ENCODE measurements around the gene TNFRSF21.
"Not testable (repeated sequence)": the region's sequence is repeated elsewhere in the genome, so short reads cannot be mapped to it uniquely, and the experiment has no call there.

Gene TNFRSF21

DNA sequence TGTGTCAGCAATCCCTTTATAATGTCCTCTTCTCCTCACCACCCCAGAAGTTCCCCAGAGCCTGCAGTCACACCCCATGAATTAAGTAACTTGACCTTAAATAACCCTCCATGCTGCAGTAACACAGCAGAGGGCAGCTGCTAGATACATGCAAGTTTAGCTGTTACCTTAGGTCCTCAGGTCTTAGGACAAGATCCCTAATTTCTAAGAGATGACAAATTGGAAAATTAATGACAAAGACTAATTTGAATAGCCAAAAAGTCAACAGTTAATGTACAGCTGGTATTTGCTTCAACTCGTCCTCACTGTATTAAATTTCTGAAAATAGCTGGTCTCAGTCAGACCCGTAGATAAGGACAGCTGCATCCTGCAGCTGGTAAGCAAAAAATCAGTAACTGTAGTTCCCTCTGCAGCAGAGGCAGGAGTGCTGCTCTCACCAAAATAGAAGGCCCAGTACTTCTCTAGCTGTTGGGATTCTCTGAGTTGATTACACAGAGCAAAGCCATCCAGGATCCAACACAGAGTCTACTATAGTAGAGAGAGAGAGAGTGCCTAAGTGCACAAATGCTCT lies 62.4 kb downstream of the TNFRSF21 start:
- no peak for DNase-seq

DNA sequence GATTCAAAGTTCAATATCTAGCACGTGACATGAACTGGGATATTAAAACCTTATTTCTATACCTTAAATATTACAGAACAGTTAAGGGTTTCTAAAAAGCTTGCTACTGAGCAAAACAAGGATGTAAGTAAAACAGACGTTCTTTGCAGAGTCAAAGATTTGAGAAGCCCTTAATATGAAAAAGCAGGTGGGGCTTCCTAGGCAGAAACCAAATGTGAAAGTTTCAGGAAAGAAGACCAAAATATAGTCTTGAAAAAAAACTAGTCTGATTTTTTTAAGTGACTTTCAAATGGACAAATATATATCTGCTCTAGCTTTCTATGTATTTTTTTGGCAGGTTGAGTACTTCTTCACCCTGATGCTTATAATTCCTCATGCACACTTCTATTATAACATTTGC lies 63.2 kb downstream of the TNFRSF21 start:
- no peak for DNase-seq

DNA sequence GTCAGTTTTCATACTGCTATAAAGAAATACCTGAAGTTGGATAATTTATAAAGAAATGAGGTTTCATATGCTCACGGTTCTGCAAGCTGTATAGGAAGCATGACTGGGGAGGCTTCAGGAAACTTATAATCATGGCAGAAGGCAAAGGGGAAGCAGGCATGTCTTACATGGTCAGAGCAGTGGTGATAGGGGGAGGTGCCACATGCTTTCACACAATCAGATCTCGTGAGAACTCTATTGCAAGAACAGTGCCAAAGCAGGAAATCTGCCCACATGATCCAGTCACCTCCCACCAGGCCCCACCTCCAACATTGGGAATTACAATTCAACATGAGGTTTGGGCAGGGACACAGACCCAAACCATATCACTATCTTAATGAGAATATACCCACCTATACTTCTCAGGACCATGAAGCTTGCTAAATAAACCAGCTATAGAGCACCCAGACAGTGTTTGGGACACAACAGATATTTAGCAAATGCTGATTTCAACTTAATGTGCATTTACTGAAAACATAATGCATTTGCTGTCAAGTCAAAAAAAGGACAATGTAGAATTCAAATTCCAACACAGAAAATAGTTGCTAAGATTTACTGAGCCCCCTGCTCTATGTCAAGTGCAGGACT lies 63.8 kb downstream of the TNFRSF21 start:
- DNase-seq: no peak

DNA sequence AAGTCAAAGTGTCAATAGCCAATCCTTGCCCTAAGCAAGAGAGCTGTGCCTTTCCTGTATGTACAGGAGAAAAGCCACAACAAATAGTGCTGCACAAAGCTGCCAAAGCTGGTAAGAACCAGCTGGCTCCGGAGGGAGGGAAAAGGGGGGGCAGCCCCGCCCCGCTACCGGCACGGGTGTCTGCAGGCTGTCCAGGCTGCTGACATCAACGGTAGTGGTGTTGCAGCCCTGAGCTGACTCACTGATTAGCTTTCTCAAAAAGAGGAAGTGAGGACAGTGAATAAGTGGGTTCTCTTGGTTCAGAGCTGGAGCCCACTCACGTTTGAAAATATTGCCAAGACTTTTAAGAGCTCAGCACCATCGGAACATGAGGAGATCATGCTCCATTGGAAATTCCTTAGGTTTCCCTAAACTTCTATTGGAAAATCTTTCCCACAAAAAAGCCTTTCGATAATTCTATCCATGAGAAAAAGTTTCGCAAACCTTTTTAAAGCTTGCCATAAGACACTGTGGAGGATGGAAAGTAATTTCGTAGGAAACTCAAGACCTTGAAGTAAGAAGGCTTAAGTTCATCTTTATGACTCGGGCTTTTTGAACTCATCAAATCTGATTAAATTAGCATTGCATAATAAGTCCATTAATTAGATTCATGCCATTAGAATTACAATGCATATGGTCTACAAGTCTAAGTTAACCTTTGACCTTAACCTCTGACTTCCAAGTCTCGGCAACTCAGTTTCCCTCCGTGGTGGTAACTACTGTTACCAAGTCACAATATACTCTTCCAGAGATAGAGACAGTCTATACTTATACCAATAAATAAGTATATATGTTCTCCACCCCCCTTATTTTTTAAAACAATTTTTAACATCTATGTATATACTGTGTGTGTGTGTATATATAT lies 67.0 kb downstream of the TNFRSF21 start:
- peak; percentile 37 for DNase-seq

DNA sequence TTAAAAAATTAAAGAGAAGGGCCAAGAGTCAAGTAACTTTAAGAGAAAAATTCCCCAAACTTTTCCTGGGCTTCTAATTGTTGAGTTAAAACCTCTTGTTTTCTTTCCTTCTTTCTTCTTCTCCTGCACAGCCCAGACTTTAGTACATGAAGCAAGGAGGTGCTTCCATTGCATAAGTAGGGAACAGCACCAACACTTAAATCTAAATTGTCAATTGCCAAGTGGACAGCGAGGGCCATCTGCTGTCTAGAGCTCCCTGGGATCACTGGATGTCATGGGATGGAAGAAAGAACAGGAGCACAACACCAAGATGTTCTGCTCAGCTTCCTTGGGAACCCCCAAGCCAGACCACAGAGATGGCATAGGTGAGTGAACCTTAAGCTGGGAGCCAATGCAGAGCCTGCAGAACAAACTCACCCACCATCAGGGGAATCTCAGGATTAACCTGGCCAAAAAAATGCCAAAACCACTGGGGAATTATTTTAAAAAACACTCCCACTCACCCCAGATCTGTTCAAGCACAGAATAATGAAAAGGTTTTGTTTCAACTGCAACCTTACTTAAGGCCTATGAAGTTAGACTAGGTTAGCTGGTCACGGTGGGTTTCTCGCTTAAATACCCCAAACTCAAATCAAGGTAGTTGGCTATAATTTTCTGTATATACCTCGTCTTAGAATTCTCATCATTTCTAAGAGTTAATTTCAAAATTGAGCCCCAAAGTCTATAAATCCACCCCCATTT lies 67.8 kb downstream of the TNFRSF21 start:
- DNase-seq: no peak

DNA sequence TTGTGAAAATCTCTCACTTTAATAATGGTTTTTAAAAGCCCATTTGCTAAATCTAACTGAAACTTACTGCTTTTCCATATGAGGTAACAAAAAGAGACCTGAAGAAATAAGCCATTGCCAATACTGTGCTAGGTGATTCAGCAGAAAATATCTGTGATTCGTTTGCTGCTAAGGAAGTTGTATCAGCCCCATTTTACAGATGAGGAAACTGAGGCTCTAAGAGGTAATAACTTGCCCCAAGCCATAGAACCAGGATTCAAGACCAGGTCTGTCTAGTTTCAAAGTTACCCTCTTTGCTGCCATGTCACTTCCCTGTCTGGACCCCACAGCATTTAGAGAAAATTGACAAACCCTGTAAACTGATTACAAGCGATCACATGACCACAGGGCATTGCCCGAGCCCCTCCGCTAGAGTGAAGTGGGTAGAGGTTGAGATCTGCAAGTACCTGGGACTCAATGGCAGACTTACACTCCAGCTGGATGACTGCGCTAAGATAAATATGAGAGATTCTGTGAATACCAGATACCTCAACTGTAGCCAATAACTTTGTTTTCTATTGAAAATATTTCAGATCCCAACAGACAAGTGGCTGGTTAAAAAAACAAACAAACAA lies 69.3 kb downstream of the TNFRSF21 start:
- no peak for DNase-seq

DNA sequence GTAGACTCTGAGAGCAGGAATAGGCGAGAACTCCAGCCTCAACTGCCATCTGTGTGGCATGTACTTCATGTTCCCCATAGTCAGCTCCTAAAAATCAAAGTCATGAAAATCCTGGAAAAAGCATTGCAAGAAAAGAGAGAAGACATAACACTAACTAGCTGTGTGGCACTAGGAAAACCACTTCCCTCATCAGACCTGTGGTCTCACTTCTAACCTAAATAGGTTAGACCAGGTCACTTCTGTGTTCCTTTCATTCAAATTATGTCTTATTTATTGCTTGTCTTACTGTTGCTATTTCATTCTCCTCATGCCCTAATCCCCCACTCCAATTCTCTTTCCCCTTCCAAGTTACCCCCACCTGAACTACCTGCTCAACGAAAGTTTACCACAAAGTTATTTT lies 70.2 kb downstream of the TNFRSF21 start:
- DNase-seq: no peak

DNA sequence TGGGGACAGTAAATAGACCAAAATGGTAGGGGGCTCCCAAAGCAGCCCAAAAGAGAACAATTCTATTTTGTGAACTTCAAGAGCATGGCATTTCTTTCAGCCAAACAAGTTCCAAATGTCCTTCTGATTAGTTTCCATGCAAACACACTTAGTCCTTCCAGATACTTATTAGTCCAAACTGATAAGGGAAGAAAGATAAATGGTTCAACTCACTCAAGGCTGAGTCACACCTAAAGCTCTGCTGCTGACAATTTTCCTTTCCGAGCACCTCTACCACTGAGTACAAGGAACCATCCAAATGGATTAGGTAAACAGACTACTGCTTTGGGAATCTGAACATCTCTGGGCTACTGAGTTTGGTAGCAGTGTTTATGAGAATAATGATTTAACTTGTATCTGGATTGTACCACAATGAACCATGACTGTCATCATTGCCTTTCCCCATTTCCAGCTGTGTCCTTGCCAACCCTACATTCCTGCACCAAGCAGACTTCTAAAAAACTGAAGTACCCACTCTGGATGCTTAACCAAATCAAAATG lies 71.2 kb downstream of the TNFRSF21 start:
- no peak for DNase-seq

DNA sequence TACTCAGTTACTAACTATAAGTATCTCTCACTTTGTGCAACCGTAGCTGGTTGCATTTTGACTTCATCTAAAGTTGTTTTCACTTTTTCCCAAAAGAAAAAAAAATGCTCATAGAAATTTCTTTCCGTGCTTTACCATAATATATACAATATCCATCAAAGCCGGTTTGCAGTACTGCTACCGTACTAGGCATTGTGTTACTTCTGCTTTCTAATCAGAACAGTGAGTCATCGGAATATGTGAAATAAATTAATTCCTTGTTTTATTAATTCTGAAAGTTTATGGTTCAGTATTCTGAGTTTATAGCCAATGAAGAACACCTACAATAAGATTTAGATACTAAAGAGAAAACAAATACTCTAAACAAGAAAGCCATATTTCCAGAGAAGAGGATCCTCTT lies 72.5 kb downstream of the TNFRSF21 start:
- DNase-seq: no peak

DNA sequence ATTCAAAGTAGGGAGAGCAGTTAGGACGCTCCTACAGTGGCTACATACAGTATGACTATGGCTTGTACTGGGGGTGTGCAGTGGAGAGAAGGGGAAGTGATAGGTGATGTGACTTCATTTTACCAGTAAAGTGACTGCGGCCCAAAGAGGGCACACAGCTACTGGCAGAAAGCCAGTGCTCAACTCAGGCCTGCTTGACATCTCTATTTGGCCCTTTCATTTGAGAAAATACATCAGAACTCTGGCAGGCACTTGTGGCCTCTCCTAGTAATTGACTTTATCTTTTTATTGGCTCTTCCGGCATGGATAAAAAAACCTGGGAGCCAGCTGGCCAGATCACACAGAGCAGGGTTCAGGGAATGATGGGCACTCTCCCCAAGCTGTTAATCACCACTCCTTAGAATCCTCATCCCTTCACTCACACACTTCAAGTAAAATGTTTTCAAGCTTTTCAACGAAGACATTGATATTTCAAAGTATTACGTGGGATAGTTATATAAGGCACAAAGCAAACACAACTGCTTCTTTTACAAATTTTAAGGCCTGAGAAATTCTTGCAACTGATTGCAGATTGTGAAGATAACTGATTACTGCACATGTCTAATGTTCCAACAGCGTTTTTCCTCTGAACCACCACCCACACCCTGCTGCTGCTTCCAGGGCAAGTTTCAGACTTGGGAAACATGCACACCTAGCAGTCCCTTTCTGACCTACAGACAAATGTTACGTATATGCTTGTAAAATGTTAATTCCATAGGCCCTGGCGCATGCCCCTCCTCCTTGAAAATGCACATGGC lies 73.5 kb downstream of the TNFRSF21 start:
- DNase-seq: no peak

DNA sequence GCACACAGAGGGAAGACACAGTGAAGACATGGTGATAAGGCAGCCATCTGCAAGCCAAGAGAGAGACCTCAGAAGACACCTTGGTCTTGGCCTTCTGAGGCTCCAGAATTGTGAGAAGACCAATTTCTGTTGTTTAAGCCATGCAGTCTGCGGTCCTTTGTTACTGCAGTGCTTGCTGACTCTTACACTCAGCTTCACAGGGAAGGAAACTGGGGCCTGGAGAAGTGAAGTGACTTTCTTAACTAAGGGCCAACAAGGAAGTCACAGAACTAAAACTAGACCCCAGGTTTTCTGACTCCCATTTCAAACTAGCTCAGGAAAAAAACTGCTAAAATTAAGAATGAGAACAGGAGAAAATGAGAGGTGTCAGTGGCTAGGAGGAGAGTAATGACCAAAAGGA lies 74.3 kb downstream of the TNFRSF21 start:
- DNase-seq: no peak

DNA sequence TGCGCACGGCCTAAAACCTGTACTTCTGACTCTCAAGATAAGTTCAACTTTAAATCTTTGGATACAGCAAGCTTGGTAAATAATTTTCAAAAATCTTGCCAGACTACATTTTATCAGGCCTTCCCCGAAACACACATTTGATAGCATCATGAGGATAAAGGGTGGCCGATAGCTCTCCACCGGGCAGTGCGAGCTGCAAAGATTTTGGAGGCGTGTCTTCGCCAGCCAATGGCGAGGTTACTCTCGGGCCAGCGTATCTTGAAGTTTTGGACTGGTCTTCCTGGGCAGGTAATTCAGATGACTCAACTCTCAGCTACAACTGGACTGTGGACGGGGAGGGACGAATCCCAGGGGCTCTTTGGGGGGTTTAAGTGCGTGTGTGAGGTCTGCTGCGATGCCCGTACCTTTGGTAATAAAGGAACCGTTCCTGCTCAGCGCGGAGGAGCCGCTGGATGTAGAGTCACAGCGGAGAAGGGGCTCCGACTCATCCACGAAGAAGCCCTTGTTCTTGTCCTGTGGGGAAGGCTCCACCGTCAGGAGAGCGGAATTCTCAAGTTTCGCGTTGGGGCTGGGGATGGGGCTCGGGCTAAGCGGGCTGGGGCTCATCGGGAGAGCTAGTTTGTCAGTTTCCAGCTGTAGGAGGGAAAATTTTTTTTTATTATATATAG lies 75.3 kb downstream of the TNFRSF21 start:
- no peak for DNase-seq

DNA sequence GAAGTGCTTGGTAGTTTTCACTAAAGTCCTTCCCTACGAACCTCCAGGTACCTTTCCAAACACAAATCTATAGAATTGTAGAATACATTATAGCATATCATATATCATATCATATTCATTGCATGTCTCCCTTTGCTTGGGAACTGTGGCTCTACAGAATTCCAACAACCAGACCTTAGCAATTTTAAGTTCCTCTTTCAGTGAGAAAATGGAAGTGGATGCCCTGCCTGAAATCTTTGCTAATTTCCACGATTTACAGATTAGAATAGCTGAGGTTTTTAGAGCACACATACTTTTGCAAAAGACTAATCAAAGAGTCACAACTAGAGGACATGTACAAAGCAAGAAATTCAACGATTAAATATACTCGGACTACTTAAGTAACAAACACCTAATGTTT lies 78.6 kb downstream of the TNFRSF21 start:
- no peak for DNase-seq

DNA sequence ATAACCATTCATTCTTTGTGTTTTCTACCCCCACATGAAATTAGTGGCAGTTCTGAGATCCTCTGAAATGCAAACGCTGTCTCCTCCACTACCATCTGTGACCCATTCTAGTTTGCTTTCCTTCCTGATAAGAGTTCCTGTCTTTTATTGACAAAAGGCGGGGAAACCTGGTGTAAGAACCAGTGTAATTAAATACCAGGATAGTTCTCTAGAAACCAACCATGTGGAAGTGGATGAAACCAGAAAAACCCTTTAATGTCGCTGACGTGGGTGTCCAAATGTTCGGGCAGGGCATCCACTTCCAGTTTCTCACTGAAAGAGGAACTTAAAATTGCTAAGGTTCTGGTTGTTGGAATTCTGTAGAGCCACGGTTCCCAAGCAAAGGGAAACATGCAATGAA lies 79.1 kb downstream of the TNFRSF21 start:
- no peak for DNase-seq

DNA sequence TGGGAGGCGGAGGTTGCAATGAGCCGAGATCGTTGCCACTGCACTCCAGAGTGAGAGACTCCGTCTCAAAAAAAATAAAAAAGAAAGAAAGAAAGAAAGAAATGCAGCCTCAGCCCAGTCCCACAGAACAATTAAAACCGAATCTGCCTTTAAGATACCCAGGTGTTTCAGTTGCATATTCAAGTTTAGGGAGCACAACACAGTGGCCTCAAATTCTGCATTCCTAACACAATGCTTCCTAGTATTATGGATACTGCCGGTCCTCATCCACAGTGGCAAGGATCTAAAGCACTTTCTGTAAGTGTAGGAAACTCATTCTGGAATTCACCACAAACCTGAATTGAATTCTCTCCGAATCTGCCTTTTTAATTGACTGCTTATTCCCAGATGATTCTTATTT lies 80.5 kb downstream of the TNFRSF21 start:
- no peak for DNase-seq

DNA sequence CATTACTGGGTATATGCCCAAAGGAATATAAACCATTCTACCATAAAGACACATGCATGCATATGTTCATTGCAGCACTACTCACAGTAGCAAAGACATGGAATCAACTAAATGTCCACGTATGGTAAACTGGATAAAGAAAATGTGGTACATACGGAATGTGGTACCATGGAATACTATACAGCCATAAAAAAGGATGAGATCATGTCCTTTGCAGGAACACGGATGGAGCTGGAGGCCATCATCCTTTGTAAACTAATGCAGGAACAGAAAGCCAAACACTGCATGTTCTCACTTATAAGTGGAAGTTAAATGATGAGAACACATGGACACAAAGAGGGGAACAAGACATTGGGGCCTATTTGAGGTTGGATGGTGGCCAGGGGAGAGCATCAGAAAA lies 81.6 kb downstream of the TNFRSF21 start:
- DNase-seq: not testable (repeated sequence)

DNA sequence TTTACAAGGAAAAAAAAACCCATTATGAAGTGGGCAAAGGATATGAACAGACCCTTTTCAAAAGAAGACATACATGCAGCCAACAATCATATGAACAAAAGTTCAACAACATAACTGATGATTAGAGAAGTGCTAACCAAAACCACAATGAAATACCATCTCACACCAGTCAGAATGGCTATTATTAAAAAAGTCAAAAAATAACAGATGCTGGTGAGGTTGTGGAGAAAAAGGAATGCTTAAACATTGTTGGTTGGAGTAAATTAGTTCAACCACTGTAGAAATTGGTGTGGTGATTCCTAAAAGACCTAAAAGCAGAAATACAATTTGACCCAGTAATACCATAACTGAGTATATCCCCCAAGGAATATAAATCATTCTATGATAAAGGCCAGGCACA lies 86.5 kb downstream of the TNFRSF21 start:
- not testable (repeated sequence) for DNase-seq

DNA sequence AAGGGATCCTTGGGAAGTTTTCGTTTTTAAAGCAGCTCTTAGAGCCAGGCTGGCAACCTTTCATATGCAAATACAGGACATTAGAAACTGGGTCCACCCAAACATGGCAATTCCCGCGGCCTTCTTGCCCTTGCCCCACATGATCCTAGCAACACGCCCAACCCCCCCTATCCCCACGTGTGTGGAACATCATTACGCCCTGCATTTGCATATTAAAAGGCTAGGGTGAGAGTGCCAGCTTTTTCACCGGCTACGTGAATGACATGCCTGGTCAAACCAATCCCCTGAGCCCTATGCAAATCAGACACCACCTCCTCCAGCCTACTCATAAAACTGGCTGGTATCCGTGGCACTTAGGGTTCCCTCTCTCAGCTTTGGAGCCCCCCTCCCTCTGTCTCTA lies 88.1 kb downstream of the TNFRSF21 start:
- DNase-seq: no peak

DNA sequence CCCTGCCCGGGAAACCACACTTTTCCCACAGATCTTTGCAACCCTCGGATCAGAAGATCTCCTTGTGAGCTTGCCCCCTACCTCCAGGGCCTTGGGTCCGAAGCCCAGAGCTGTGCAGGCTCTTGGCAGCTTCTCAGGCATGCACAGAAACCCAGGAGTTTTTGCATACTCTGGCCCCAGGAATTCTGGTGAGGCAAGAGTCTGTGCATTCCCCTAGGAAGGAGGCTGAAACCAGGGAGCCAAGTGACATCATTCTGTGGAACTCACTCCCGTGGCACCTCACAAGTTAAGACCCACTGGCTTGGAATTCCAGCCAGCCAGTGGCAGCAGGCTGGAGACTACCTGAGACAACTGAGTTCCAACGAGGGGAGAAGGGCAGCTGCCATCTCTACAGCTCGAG lies 100.1 kb downstream of the TNFRSF21 start:
- DNase-seq: no peak

DNA sequence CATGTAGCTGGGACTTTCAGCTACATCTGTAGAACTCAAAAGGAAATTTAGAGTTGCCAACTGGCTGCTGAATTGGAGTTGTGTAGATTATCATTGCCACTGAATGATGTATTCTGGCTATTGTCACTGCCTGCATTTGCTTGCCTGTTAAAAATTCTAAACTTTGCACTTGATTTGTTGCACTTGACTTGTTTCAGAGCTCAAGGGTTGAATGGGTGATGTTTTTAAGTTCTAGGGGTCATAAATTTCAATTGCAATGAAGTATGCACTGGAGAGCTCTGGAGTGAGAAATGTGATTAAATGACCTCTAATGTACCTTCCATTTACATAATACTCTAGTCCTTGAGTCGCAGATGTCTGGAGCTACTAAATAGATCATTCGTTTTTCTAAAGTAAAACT lies 102.4 kb downstream of the TNFRSF21 start:
- DNase-seq: no peak

DNA sequence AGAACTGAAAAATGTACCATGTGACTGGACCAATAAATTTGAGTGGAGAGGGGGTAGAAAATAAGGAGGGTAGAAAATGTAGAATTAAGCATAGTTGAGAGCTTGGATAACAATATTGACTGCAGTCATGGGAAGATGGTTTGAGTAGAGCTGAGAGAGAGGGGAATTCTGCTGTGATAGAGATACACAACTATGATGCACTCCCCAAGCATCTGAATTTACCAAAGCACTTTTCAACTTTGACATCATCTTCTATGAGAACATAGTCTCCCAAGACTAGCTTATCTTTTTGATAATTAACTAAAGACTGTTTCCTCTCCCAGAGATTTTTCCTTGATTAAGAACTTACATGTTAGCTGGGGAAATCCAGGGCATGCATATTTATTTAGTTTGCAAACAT lies 103.1 kb downstream of the TNFRSF21 start:
- no peak for DNase-seq

Measured in activated CD4-positive, alpha-beta T cell treated with anti-CD3 and anti-CD28 coated beads for 1 hour (primary cell).